ENCODE results near the gene CFAP54.

The CFAP54 gene

DNA sequence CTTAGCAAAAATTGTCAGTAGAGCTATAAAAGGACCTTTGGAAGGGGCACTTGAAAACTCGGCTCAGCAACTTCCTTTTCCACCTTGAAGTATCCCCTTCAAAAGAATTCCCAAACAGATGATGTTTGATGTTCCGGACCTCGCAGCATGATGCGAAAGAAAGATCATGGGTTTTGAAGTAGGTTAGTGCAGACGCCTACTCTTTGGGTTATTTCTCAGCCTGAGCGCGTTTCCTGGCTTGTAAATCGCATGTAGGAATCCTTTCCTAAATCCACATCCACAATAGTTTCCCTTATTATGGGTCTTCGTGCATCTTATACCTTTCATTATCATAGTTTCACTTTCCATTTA lies 417.1 kb downstream of the CFAP54 start:
- H2AFZ ChIP-seq (ENCODE audit: low read length), result peak overlapping the region; percentile 99
- H3K27me3 ChIP-seq (ENCODE audit: insufficient read depth, low read length), result no peaks in the 10 kb centered on the region
- no peak overlapping the region for H3K27ac ChIP-seq (ENCODE audit: low read depth, low read length, poor library complexity, severe bottlenecking)
- no peaks in the 10 kb centered on the region for H3K9me2 ChIP-seq (ENCODE audit: low read depth, low read length)
- no peaks in the 10 kb centered on the region for H3K9me3 ChIP-seq (ENCODE audit: low read length)
- peaks cover 26% of the 10 kb centered on the region; the same call in 1 of the 2 replicates for H3K79me2 ChIP-seq (ENCODE audit: insufficient read depth, low read length)
- 0 out of 2 replicates have a peak, but pooled peaks cover 5% of the 10 kb centered on the region for H3K36me3 ChIP-seq (ENCODE audit: insufficient read depth, low read length)
- no peaks in the 10 kb centered on the region; the same call in 1 of the 2 replicates for H3F3A ChIP-seq (ENCODE audit: insufficient read depth, low read length)
- H3K4me2 ChIP-seq (ENCODE audit: low read length), result peak overlapping the region; percentile 74
- peak overlapping the region; percentile 90 for H3K9ac ChIP-seq (ENCODE audit: low read length)
- H3K4me1 ChIP-seq (ENCODE audit: insufficient read depth, low read length, severe bottlenecking), result peaks cover 42% of the 10 kb centered on the region
- TF ChIP-seq EZH2 (IDR thresholded peaks at IDR 0.05; ENCODE audit: borderline replicate concordance, low read length), result no peak
- TF ChIP-seq, protein P1, sequence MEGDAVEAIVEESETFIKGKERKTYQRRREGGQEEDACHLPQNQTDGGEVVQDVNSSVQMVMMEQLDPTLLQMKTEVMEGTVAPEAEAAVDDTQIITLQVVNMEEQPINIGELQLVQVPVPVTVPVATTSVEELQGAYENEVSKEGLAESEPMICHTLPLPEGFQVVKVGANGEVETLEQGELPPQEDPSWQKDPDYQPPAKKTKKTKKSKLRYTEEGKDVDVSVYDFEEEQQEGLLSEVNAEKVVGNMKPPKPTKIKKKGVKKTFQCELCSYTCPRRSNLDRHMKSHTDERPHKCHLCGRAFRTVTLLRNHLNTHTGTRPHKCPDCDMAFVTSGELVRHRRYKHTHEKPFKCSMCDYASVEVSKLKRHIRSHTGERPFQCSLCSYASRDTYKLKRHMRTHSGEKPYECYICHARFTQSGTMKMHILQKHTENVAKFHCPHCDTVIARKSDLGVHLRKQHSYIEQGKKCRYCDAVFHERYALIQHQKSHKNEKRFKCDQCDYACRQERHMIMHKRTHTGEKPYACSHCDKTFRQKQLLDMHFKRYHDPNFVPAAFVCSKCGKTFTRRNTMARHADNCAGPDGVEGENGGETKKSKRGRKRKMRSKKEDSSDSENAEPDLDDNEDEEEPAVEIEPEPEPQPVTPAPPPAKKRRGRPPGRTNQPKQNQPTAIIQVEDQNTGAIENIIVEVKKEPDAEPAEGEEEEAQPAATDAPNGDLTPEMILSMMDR (IDR thresholded peaks at IDR 0.05; ENCODE audit: low read length), result no peak
- no peaks in the 10 kb centered on the region for H4K20me1 ChIP-seq (ENCODE audit: insufficient read depth, low read length)
- H3K4me3 ChIP-seq (ENCODE audit: low read depth, low read length, poor library complexity, severe bottlenecking), result peak overlapping the region; percentile 91

DNA sequence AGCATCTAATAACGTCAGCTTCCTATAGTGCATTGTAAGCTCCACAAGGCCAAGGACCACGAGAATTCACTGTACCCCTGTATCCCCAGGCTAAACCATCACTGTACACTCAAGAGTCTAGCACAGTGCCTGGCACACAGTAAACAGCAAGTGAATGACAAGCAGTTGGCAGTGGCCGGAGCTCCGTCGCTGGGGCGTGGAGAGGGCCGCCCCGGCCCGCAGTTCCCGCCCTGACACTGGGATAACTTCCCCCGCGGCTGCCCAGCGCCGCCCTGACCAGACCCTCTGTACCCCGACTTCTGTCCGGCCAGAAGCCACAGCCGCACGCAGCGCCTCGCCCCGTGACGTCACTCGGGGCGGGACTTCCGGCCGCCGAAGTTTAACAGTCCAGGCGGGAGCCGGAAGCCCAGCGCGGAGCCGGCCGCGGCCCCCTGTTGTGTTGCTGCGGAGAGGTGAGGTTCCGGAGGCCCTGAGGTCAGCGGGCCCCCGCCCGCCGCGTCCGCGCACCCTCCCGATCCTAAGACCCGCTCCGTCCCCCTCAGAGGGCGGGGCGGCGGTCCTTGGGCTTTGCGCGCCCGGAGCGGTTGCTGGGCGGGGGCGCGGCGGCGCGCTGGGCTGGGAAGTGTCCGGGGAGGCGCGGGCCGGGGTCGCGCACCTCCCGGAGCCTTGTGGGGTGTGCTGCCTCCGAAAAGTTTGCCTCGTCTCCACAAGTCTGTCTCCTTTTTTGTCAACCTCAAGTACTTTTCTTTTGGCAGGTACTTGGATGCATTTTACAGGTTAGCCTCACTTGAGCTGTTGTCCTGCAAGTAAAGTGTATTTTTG lies 417.7 kb downstream of the CFAP54 start, which contains the start of gene NEDD1:
NEDD1 (plus strand) TSS at position 409 of the 822 bp plus-strand sequence. CDS start 2,503 bp downstream, outside the sequence.
- Histone ChIP-seq H3K4me2 (ENCODE audit: low read length) (peak within 1 kb of the TSS; percentile 74), H3K4me3 (ENCODE audit: low read depth, low read length, poor library complexity, severe bottlenecking) (peak within 1 kb of the TSS; percentile 91), H3K9me2 (ENCODE audit: low read depth, low read length) (no peaks in the 10 kb centered on the region), H2AFZ (ENCODE audit: low read length) (peak within 1 kb of the TSS; percentile 99), H3K79me2 (ENCODE audit: insufficient read depth, low read length) (peaks cover 30% of the 10 kb centered on the region; the same call in 1 of the 2 replicates), H3K9ac (ENCODE audit: low read length) (peak within 1 kb of the TSS; percentile 90), H3K27me3 (ENCODE audit: insufficient read depth, low read length) (no peaks in the 10 kb centered on the region), H4K20me1 (ENCODE audit: insufficient read depth, low read length) (no peaks in the 10 kb centered on the region), H3K36me3 (ENCODE audit: insufficient read depth, low read length) (0 out of 2 replicates have a peak, but pooled peaks cover 5% of the 10 kb centered on the region), H3F3A (ENCODE audit: insufficient read depth, low read length) (no peaks in the 10 kb centered on the region; the same call in 1 of the 2 replicates), H3K27ac (ENCODE audit: low read depth, low read length, poor library complexity, severe bottlenecking) (peak within 1 kb of the TSS; percentile 2), H3K9me3 (ENCODE audit: low read length) (no peaks in the 10 kb centered on the region), H3K4me1 (ENCODE audit: insufficient read depth, low read length, severe bottlenecking) (peaks cover 45% of the 10 kb centered on the region)
- TF ChIP-seq, protein P1 (IDR thresholded peaks at IDR 0.05; ENCODE audit: low read length), result no peak
- TF ChIP-seq EZH2 (IDR thresholded peaks at IDR 0.05; ENCODE audit: borderline replicate concordance, low read length), result no peak

DNA sequence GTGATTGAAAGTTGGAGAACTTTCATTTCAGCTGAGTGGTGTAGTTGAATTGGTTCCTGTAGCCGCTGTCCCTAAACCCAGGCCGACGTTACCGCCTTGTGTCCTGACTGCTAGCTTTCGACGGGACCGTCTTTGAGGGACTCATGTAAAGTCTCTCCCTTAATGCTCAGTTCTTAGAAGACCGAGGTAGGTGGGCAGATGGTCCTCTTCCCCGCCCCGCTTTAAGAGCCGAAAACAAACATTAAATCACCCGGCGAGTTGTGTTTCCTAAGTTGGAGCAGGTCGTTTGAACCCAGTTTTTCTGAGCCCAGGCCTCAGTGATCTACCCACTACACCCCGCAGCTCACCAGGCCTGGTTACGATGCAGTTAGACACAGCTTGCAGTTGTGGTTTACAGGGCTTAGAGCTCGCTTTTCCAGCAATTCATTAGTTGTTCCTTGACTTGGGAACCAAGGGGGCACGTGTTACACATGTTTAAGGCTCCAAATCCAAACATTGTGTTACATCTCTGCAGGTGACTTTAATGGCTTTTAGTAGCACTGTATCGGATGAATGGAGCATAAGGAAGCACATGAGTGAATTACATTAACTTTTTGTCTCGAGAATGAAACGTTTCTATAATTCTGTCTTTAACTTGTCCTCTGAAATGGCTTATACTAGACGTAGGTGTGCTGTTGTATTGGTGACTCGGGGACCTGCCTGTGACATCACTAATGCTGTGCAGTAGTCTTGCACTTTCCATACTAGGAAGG lies 418.5 kb downstream of the CFAP54 start:
- H3K4me1 ChIP-seq (ENCODE audit: insufficient read depth, low read length, severe bottlenecking), result peaks cover 42% of the 10 kb centered on the region
- H3F3A ChIP-seq (ENCODE audit: insufficient read depth, low read length), result no peaks in the 10 kb centered on the region; the same call in 1 of the 2 replicates
- peak overlapping the region; percentile 91 for H3K4me3 ChIP-seq (ENCODE audit: low read depth, low read length, poor library complexity, severe bottlenecking)
- peak overlapping the region; percentile 48 for H2AFZ ChIP-seq (ENCODE audit: low read length)
- H3K9me3 ChIP-seq (ENCODE audit: low read length), result no peaks in the 10 kb centered on the region
- H3K9me2 ChIP-seq (ENCODE audit: low read depth, low read length), result no peaks in the 10 kb centered on the region
- TF ChIP-seq EZH2 (IDR thresholded peaks at IDR 0.05; ENCODE audit: borderline replicate concordance, low read length), result no peak
- TF ChIP-seq, protein P1 (IDR thresholded peaks at IDR 0.05; ENCODE audit: low read length), result no peak
- no peaks in the 10 kb centered on the region for H4K20me1 ChIP-seq (ENCODE audit: insufficient read depth, low read length)
- H3K27ac ChIP-seq (ENCODE audit: low read depth, low read length, poor library complexity, severe bottlenecking), result peak overlapping the region; percentile 2
- H3K27me3 ChIP-seq (ENCODE audit: insufficient read depth, low read length), result no peaks in the 10 kb centered on the region
- peak overlapping the region; percentile 74 for H3K4me2 ChIP-seq (ENCODE audit: low read length)
- peaks cover 35% of the 10 kb centered on the region; the same call in 1 of the 2 replicates for H3K79me2 ChIP-seq (ENCODE audit: insufficient read depth, low read length)
- peak overlapping the region; percentile 90 for H3K9ac ChIP-seq (ENCODE audit: low read length)
- H3K36me3 ChIP-seq (ENCODE audit: insufficient read depth, low read length), result 0 out of 2 replicates have a peak, but pooled peaks cover 5% of the 10 kb centered on the region

All from OCI-LY1 (cell line).